HG02571 (cell line): ENCODE measurements around the gene GAS2L3.

Experiments
- ATAC-seq: cut with Tn5 transposase; IDR thresholded peaks from one replicate; pipeline ENCODE4 v1.9.1; 2021; ENCODE audit warnings: mild to moderate bottlenecking, moderate library complexity; ENCODE audit not compliant: unreplicated experiment

GAS2L3 gene

GRCh38 chr12:100656856-100657255 is 83.4 kb downstream of the GAS2L3 start:
- no peak for ATAC-seq

- no peak for ATAC-seq
Observed at GRCh38 chr12:100661300-100661951, 87.9 kb downstream of the GAS2L3 start.

- ATAC-seq, result no peak
Observed at GRCh38 chr12:100666588-100666987, 93.1 kb downstream of the GAS2L3 start.

- ATAC-seq, result no peak
Observed at GRCh38 chr12:100668945-100669536, 95.6 kb downstream of the GAS2L3 start.

- no peak for ATAC-seq
Observed at GRCh38 chr12:100669922-100670321, 96.4 kb downstream of the GAS2L3 start.

- peak; percentile 21 for ATAC-seq
Observed at GRCh38 chr12:100671396-100672074, 98.1 kb downstream of the GAS2L3 start.

GRCh38 chr12:100672075-100672592 is 98.7 kb downstream of the GAS2L3 start:
- ATAC-seq, result peak; percentile 71

GRCh38 chr12:100674036-100674888 is 100.8 kb downstream of the GAS2L3 start:
- ATAC-seq, result no peak
